HG03025 (cell line): ENCODE data around the gene TXN2.

Experiments
- ATAC-seq: cut with Tn5 transposase; IDR thresholded peaks from one replicate; pipeline ENCODE4 v1.9.1; 2021; ENCODE audit warnings: mild to moderate bottlenecking, moderate library complexity; ENCODE audit not compliant: unreplicated experiment, low FRiP score

The TXN2 gene

GRCh38 chr22:36486619-36487384 lies 5.4 kb upstream of the TXN2 start:
- ATAC-seq, result no peak

GRCh38 chr22:36480941-36481392 lies 473 bp downstream of the TXN2 start:
- no peak for ATAC-seq

- no peak for ATAC-seq
Observed at GRCh38 chr22:36478966-36479365, 2.5 kb downstream of the TXN2 start.

- ATAC-seq, result no peak
Observed at GRCh38 chr22:36475341-36475740, 6.1 kb downstream of the TXN2 start.

- no peak for ATAC-seq
Observed at GRCh38 chr22:36472689-36473088, 8.8 kb downstream of the TXN2 start.

- no peak for ATAC-seq
Observed at GRCh38 chr22:36471341-36471821, 10.1 kb downstream of the TXN2 start.

GRCh38 chr22:36470994-36471331 lies 10.5 kb downstream of the TXN2 start:
- ATAC-seq, result no peak

- no peak for ATAC-seq
Observed at GRCh38 chr22:36470162-36470993, 11.1 kb downstream of the TXN2 start.

- no peak for ATAC-seq
Observed at GRCh38 chr22:36469094-36469710, 12.2 kb downstream of the TXN2 start.

GRCh38 chr22:36467946-36468345 lies 13.5 kb downstream of the TXN2 start:
- no peak for ATAC-seq

- ATAC-seq, result no peak
Observed at GRCh38 chr22:36467042-36467810, 14.2 kb downstream of the TXN2 start.

- ATAC-seq, result no peak
Observed at GRCh38 chr22:36466258-36466657, 15.2 kb downstream of the TXN2 start.

GRCh38 chr22:36465232-36466021 lies 16.0 kb downstream of the TXN2 start:
- no peak for ATAC-seq

- no peak for ATAC-seq
Observed at GRCh38 chr22:36464715-36465231, 16.7 kb downstream of the TXN2 start.

GRCh38 chr22:36463783-36464184 lies 17.7 kb downstream of the TXN2 start:
- ATAC-seq, result no peak

GRCh38 chr22:36461665-36462649 lies 19.5 kb downstream of the TXN2 start:
- ATAC-seq, result no peak

- no peak for ATAC-seq
Observed at GRCh38 chr22:36460202-36460601, 21.2 kb downstream of the TXN2 start.

- no peak for ATAC-seq
Observed at GRCh38 chr22:36457688-36458450, 23.6 kb downstream of the TXN2 start.
